ENCODE results near the gene CPNE7.

CPNE7 gene
- total RNA-seq: 6.1 to 28.1 (median 10.2) reads per million in 4 experiments

- DNase-seq: no peak
Measured at GRCh38 chr16:89575247-89576152, at the start of gene CPNE7. CPNE7 (plus strand) TSS chr16:89575758; CDS start chr16:89575898, 140 bp downstream.

DNA sequence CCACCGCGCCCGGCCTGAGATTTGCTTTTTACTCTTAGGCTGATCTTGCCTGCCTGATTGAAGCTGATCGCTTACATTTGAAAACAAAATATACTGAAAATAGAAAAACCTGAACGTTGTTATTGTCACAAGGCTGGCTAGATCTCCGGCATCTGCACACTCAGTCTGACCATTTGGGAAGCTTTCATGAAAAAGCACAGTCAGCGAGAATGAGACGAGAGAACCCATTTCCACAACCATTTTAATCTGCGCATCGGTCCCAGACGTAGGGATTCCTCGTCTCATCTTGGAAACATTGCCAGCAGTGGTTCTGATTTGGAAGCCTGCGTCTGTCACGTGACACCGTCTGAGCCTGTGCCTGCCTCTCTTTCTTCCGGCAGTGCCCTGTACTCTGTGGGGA is 46.5 kb upstream of the CPNE7 start:
- no peak for DNase-seq

DNA sequence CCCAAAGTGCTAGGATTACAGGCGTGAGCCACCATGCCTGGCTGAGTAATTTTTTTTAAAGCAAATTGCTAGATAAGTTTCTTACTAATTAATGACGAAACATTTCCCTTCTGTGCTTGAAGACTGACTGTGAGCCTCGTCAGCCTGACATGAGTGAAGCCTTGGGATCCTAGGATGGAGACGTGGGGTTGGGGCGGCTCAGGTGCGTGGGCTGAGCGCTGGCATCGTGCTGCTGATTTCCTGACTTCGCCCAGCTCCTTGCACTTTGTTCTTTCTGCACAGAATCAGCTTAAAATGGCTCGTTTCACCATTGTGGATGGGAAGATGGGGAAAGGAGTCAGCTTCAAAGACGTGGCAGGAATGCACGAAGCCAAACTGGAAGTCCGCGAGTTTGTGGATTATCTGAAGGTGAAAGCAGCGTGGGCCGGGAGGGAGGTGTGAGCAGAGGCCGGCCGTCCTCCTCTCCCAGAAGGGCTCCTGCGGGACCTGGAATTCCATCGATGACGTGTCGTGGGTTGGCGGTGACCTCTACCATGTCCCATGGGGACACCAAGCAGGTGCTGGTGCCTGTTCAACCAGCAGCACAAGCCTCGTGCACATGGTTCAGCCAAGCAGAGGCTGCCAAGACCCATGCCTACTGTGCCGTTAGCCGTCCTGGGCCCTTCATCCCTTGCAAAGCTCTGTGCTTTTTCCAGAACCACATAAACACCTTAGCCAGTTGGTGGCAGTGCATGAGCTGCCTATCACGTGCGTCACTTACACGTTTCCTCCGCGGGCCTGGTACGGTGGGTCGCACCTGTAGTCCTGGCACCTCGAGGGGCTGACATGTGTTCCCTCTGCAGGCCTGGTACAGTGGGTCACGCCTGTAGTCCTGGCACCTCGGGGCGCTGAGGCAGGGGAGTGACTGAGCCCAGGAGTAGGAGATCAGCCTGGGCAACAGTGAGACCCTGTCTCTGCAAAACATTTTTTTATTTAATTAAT is 44.9 kb upstream of the CPNE7 start:
- no peak for DNase-seq

DNA sequence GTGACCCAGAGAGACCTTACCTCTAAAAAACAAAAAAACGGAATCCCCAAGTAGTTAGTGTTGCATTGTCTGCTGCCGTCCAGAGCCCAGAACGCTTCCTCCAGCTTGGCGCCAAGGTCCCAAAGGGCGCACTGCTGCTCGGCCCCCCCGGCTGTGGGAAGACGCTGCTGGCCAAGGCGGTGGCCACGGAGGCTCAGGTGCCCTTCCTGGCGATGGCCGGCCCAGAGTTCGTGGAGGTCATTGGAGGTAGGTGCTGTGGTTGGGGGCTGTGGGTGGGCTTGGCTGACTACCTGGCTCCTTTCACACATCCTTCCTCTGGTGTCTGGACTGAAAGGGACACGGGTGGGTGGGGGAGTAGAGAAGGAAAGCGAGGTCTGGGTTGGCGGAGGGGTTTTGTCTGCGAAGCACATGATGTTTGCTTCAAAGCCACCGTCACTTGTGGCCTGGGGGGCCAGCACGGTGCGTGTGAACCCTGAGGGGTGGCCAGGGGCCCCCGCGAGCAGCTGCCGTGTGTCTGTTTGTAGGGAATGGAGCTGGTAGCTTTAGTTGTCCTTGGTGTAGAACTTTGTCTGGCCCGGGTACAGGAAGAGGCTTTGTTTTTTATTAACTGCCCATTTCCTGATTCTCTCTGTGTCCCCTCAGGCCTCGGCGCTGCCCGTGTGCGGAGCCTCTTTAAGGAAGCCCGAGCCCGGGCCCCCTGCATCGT is 43.6 kb upstream of the CPNE7 start:
- no peak for DNase-seq

GRCh38 chr16:89534252-89534756 is 41.3 kb upstream of the CPNE7 start:
- peak; percentile 12 for DNase-seq

- DNase-seq: no peak
Measured at GRCh38 chr16:89536371-89536770, 39.2 kb upstream of the CPNE7 start.

- no peak for DNase-seq
Measured at GRCh38 chr16:89536886-89537548, 38.5 kb upstream of the CPNE7 start.

- DNase-seq: no peak
Measured at GRCh38 chr16:89537549-89537925, 38.0 kb upstream of the CPNE7 start.

- DNase-seq: no peak
Measured at GRCh38 chr16:89538286-89538685, 37.3 kb upstream of the CPNE7 start.

GRCh38 chr16:89540557-89540956 is 35.0 kb upstream of the CPNE7 start:
- no peak for DNase-seq

DNA sequence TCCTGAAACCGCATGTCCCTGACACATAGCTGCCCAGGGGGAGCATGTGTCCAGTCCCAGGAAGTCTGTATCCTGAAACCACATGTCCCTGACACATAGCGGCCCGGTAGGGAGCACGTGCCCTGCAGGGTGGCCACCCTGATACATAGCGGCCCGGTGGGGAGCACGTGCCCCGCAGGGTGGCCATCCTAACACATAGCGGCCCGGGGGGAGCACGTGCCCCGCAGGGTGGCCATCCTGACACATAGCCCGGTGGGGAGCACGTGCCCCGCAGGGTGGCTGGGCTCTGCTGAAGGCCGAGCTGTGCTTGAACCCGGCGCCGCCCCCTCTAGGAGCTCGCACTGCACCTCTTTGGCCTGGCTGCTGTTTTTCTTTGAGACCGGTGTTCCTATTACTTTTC is 33.8 kb upstream of the CPNE7 start:
- no peak for DNase-seq

- no peak for DNase-seq
Measured at GRCh38 chr16:89544113-89544512, 31.4 kb upstream of the CPNE7 start.

- DNase-seq: no peak
Measured at GRCh38 chr16:89544713-89545043, 30.9 kb upstream of the CPNE7 start.

- no peak for DNase-seq
Measured at GRCh38 chr16:89545044-89545830, 30.3 kb upstream of the CPNE7 start.

GRCh38 chr16:89545831-89546574 is 29.6 kb upstream of the CPNE7 start:
- DNase-seq: no peak

DNA sequence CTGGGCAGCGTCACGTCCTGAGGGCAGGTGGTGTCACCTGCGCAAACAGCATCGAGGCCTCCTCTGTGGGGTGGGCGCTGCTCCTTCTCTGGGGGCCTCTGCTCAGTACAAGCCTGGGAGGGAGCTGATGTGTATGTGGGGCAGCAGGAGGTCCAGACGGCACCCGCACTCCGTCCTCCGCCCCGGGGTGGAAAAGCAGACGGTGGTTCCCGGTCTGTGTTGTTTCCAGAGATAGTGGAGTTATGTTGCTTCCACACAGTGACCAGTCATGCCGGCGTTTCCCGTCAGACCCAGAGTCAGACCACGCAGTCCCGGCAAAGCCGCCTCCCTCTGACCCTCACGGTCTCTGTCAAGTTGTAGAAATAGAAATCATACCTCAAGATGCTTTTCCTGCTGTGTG is 28.8 kb upstream of the CPNE7 start:
- no peak for DNase-seq

DNA sequence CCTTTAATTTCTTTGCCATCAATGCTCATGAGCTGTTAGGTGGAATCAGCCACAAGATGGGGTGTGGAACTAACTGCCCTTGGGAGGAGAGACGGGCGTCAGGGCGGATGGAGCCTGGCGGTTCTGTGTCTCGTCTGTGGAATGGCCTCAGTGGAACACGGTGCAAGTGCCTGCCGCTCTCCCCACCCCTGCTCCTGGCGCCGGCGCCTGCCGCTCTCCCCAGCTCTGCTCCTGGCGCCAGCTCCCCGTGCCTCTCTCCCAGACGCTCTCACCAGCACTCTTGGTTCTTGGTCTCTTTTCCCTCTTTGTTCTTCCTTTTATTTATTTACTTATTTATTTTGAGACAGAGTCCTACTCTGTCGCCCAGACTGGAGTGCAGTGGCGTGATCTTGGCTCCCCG is 28.3 kb upstream of the CPNE7 start:
- no peak for DNase-seq

DNA sequence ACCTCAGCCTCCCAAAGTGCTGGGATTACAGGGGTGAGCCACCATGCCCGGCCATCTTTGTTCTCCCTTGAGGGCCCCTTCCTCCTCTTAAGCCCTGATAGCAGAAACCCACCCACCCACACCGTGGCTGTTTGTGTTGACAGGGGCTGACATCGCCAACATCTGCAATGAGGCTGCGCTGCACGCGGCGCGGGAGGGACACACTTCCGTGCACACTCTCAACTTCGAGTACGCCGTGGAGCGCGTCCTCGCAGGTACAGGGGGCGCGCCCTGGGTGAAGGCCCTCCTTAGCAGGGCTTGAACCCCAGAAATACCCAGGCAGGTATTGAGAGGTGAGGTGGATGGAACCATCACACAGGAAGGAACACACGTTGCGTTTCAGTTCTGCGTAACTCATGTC is 27.7 kb upstream of the CPNE7 start:
- DNase-seq: no peak

GRCh38 chr16:89548344-89549006 is 27.1 kb upstream of the CPNE7 start:
- DNase-seq: no peak

Measured in effector CD8-positive, alpha-beta T cell (primary cell).